ENCODE results near the gene SRC. TPM values are rescaled to one million over a fixed set of nuclear protein-coding genes. Genes with fewer than 3 reads are reported as not detected.

Gene SRC
- total RNA-seq, 4 donors from 2014 or later: 27.5 to 52.2 (median 42.3) TPM

- peaks cover 0 to 6% (median 2%) of the 10 kb centered on the region in 4 donors for H3K4me1 ChIP-seq
- no peaks in the 10 kb centered on the region for H3K36me3 ChIP-seq
- H3K27me3 ChIP-seq: peaks cover 0 to 67% (median 0%) of the 10 kb centered on the region in 4 donors
- H3K27ac ChIP-seq (replicated peaks in 1 of 4): no peak overlapping the region
- 86% methylated on average over 13 of the region's 13 CpGs for WGBS
- no peak for DNase-seq (ENCODE audit: extremely low spot score)
- H3K9me3 ChIP-seq: no peaks in the 10 kb centered on the region
- no peak overlapping the region for H3K4me3 ChIP-seq
- intact Hi-C loops (cut with DNase I): loop anchor here (10.0 kb wide), 1 partner anchor 565 kb away; no protein-coding TSS in a partner anchor
- TF ChIP-seq POLR2AphosphoS5 (IDR thresholded peaks at IDR 0.05): no peak
- no peak for TF ChIP-seq EP300 (IDR thresholded peaks at IDR 0.05)
- TF ChIP-seq CTCF (IDR thresholded peaks at IDR 0.05): no peak
- no peak for TF ChIP-seq POLR2A (IDR thresholded peaks at IDR 0.05; ENCODE audit: low read depth)
Measured at GRCh38 chr20:37419774-37420542, 74.0 kb downstream of the SRC start.

GRCh38 chr20:37420610-37421009 lies 74.7 kb downstream of the SRC start:
- no peak for TF ChIP-seq EP300 (IDR thresholded peaks at IDR 0.05)
- no peak for TF ChIP-seq CTCF (IDR thresholded peaks at IDR 0.05)
- no peak for TF ChIP-seq POLR2A (IDR thresholded peaks at IDR 0.05; ENCODE audit: low read depth)
- no peak for TF ChIP-seq POLR2AphosphoS5 (IDR thresholded peaks at IDR 0.05)
- H3K9me3 ChIP-seq: no peaks in the 10 kb centered on the region
- WGBS: 80% methylated on average over 12 of the region's 13 CpGs
- H3K27me3 ChIP-seq: peaks cover 0 to 66% (median 0%) of the 10 kb centered on the region in 4 donors
- intact Hi-C loops (cut with DNase I): no loop called here
- H3K4me3 ChIP-seq: no peak overlapping the region
- no peak for DNase-seq (ENCODE audit: extremely low spot score)
- H3K36me3 ChIP-seq: no peaks in the 10 kb centered on the region
- H3K4me1 ChIP-seq: peaks cover 0 to 6% (median 2%) of the 10 kb centered on the region in 4 donors
- no peak overlapping the region for H3K27ac ChIP-seq (replicated peaks in 1 of 4)

- Histone ChIP-seq H3K27ac (replicated peaks in 1 of 4) (no peak overlapping the region), H3K9me3 (no peaks in the 10 kb centered on the region), H3K36me3 (no peaks in the 10 kb centered on the region), H3K4me1 (peaks cover 0 to 6% (median 2%) of the 10 kb centered on the region in 4 donors), H3K27me3 (peaks cover 0 to 67% (median 0%) of the 10 kb centered on the region in 4 donors), H3K4me3 (no peak overlapping the region)
- no peak for DNase-seq (ENCODE audit: extremely low spot score)
- 68% methylated on average over 25 of the region's 25 CpGs for WGBS
- TF ChIP-seq CTCF (IDR thresholded peaks at IDR 0.05): no peak
- TF ChIP-seq POLR2A (IDR thresholded peaks at IDR 0.05; ENCODE audit: low read depth): no peak
- TF ChIP-seq POLR2AphosphoS5 (IDR thresholded peaks at IDR 0.05): no peak
- no peak for TF ChIP-seq EP300 (IDR thresholded peaks at IDR 0.05)
- intact Hi-C loops (cut with DNase I): no loop called here
Measured at GRCh38 chr20:37421060-37421905, 75.3 kb downstream of the SRC start.

GRCh38 chr20:37421988-37422387 lies 76.0 kb downstream of the SRC start:
- intact Hi-C loops (cut with DNase I): no loop called here
- WGBS: 44% methylated on average over 6 of the region's 6 CpGs
- peaks cover 0 to 60% (median 0%) of the 10 kb centered on the region in 4 donors for H3K27me3 ChIP-seq

GRCh38 chr20:37422791-37423286 lies 76.9 kb downstream of the SRC start:
- Histone ChIP-seq H3K27me3 (peaks cover 0 to 52% (median 0%) of the 10 kb centered on the region in 4 donors), H3K36me3 (no peaks in the 10 kb centered on the region), H3K4me1 (peaks cover 0 to 6% (median 2%) of the 10 kb centered on the region in 4 donors), H3K9me3 (no peaks in the 10 kb centered on the region), H3K27ac (replicated peaks in 1 of 4) (no peak overlapping the region), H3K4me3 (no peak overlapping the region)
- TF ChIP-seq POLR2A (IDR thresholded peaks at IDR 0.05; ENCODE audit: low read depth) (no peak), EP300 (IDR thresholded peaks at IDR 0.05) (no peak), CTCF (IDR thresholded peaks at IDR 0.05) (no peak), POLR2AphosphoS5 (IDR thresholded peaks at IDR 0.05) (no peak)
- no peak for DNase-seq (ENCODE audit: extremely low spot score)
- 76% methylated on average over 11 of the region's 11 CpGs for WGBS
- intact Hi-C loops (cut with DNase I): no loop called here

More at GRCh38 chr20:37421988-37422387, 76.0 kb downstream of the SRC start:
- no peaks in the 10 kb centered on the region for H3K9me3 ChIP-seq
- peaks cover 0 to 6% (median 2%) of the 10 kb centered on the region in 4 donors for H3K4me1 ChIP-seq
- H3K36me3 ChIP-seq: no peaks in the 10 kb centered on the region
- TF ChIP-seq POLR2AphosphoS5 (IDR thresholded peaks at IDR 0.05): no peak
- no peak for DNase-seq (ENCODE audit: extremely low spot score)
- no peak overlapping the region for H3K4me3 ChIP-seq
- no peak overlapping the region for H3K27ac ChIP-seq (replicated peaks in 1 of 4)

Measured in esophagus muscularis mucosa (tissue), 4 donors.